Measurements from ENCODE around the gene TMEM59L. TPM values are rescaled to one million over a fixed set of nuclear protein-coding genes. Genes with fewer than 3 reads are reported as not detected.
A peak's percentile ranks its signal among the peaks of the same experiment; 100 is the strongest.

TMEM59L gene
- total and polyA plus RNA-seq, 2 of the 13 experiments (the other 11 are each of a cell fraction or from before 2014, with no cell fraction given): 0.97 to 5.5 TPM

DNA sequence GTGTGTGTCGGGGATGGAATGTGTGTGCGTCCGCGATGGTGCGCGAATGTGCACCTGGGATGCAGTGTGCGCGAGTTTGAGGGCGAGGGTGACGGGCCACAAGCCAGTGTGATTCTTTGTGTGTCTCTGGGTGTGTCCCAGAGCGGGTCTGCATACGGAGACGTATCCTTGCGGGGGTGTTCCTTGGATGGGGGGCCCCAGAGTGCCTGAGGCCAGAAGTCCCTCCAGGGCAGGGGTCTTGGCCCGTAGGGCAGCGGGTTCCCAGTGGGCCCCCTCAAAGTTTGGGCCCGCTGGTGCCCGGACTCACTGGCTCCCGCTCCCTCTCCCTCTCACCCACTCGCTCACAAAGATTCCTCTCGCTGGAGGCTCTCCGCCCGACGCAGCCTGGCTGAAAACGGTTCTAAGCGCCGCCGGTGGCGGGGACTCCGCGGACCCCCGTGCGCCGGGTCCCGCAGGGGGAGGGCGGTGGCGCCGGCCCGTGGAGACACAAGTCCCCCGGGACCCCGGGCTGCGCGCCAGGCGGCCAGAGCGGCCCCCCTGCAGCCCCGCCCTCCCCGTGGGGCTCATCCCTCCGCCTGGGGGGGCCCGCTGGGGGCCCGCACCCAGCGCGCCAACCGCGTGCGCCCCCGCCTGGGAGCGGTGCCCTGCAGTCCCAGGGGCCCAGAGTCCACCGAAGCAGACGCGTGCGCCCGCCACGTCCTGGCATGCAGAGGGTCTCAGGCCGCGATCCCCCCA lies 7.0 kb upstream of the TMEM59L start (continued):
- TF ChIP-seq ZNF839 (CRISPR knock-in tag; IDR thresholded peaks at IDR 0.05; ENCODE audit: borderline replicate concordance) (no peak), ZNF558 (CRISPR knock-in tag; IDR thresholded peaks at IDR 0.05; ENCODE audit: borderline replicate concordance) (no peak), THAP11 (CRISPR knock-in tag; IDR thresholded peaks at IDR 0.05) (0 out of 2 replicates have a peak, but pooled peaks have one; percentile 18), ARHGAP35 (CRISPR knock-in tag; IDR thresholded peaks at IDR 0.05; ENCODE audit: borderline replicate concordance) (no peak), ZNF230 (CRISPR knock-in tag; IDR thresholded peaks at IDR 0.05) (no peak), ZNF501 (CRISPR knock-in tag; IDR thresholded peaks at IDR 0.05) (no peak), ZNF547 (CRISPR knock-in tag; IDR thresholded peaks at IDR 0.05) (peak; percentile 51; the same call in 1 of the 2 replicates), AHDC1 (CRISPR knock-in tag; IDR thresholded peaks at IDR 0.05; ENCODE audit: borderline replicate concordance) (no peak), ZNF766 (CRISPR knock-in tag; IDR thresholded peaks at IDR 0.05; ENCODE audit: borderline replicate concordance) (no peak), AFF4 (CRISPR knock-in tag; IDR thresholded peaks at IDR 0.05) (no peak), EHMT2 (IDR thresholded peaks at IDR 0.05; ENCODE audit: borderline replicate concordance, low read depth, low read length) (no peak), DDIT3 (CRISPR knock-in tag; IDR thresholded peaks at IDR 0.05) (no peak), RCOR2 (CRISPR knock-in tag; IDR thresholded peaks at IDR 0.05) (no peak), PAF1 (CRISPR knock-in tag; IDR thresholded peaks at IDR 0.05) (no peak), JARID2 (CRISPR knock-in tag; IDR thresholded peaks at IDR 0.05; ENCODE audit: insufficient replicate concordance) (no peak), ZNF549 (CRISPR knock-in tag; IDR thresholded peaks at IDR 0.05) (no peak), PHF8 (CRISPR knock-in tag; IDR thresholded peaks at IDR 0.05) (peak; percentile 65), ZNF878 (CRISPR knock-in tag; IDR thresholded peaks at IDR 0.05) (no peak), ZNF121 (CRISPR knock-in tag; IDR thresholded peaks at IDR 0.05) (no peak), CHD2 (IDR thresholded peaks at IDR 0.05; ENCODE audit: low read depth, low read length) (no peak), ZNF337 (CRISPR knock-in tag; IDR thresholded peaks at IDR 0.05; ENCODE audit: borderline replicate concordance, low read depth) (no peak)
